ENCODE results near the gene ME3.

ME3 gene
- total RNA-seq = 12.1 to 48.3 (median 22.8) reads per million in 17 experiments

DNA sequence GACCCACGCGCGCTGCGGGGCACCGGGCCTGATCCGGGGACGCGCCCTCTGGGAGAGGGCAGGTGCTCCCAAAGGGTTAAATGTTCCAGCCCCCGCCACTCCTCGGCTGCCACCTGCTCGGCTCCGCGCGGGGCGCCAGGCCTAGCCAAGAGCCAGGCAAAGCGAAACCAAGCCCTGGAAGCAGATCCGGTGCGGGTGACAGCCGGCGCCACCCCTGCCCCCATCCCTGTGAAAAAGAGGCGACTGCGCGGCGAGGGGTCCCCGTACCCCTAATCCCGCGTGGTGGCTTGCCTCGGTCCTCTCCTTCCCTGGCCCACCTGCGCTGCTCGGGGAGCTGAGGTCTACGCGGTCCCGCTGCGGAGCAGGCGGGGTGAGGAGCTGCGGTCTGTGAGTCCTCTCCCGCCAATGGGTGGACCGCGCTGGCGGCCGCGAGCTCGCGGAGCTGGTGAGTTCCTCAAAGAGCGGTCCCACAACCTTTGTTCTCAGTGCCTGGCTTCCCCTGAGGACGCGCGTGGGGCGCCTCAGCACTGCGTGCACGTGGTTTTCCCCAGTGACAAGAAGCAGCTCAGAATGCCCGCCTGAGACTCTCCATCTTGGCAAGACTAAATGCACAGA, at the start of gene ME3:
Gene ME3, minus strand, starts transcription at position 610 of the 615 bp plus-strand sequence.
- DNase-seq = peak; percentile 87 to 95 (median 90)

DNA sequence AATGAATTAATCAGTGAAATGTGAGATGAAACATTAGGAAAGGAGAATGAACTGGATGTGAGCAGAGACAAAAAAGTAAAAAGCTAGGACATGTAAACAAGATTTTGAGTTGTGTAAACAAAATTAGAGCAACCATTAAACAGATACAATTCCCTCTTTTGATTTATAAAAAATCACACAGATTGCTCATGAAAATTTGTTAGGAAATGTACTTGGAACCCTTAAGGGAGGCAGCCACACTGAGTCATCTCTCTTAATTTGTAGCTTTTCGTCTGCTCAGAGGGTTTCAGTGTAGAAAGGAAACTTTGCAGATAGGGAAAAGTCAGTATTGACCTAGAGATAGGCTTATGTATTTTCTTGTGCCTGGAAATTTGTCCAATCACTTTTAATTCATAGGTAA, 49.6 kb upstream of the ME3 start:
- no peak for DNase-seq

DNA sequence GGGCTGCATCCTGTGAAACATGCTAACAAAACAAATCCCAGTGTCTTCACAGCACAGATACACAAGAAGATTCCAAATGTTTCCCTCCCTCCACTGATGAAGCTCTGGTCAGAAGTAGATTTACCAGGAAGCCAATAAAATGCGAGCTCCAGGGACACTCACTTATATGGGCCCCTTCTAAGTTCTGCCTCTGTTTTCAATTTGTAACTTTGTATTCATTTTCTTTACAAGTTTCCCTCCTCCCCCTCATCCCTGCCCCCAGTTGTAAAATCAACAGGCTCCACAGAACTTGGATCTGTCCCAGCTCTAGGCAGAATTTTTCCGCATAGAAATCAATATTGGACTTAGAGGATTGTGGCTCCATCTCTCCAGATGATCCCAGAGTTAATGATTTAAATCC, 48.1 kb upstream of the ME3 start:
- DNase-seq = no peak

DNA sequence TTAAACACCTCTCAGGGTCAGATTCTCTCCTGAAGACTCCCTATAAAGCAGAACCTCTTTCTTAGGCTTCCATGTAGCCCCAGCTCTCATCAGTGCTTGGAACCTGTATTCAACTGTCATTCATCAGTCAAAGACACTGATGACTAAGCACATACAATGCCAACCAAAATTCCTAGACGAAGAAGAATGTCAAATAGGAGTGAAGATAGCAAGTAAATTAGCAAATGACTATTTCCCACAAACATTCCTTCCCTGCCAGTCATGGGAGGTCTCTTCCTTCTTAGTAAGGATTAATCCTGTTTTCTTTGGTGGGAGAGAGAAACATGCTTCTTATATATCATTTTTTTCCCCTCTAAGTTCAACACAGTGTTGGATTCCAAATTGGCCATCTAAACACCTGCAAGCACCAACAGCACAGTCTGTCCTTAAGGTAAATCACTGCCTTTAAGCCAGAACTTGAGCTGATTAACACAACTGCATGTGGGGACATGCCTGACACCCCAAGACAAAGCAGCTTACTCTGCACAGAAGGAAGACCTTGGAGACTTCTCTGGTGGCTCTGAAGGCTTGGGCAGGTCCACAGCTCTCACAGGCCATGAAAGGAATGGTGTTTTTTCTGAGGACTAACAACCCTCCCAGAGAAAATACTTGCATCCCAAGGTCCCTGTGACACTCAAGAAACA, 47.5 kb upstream of the ME3 start:
- no peak for DNase-seq

DNA sequence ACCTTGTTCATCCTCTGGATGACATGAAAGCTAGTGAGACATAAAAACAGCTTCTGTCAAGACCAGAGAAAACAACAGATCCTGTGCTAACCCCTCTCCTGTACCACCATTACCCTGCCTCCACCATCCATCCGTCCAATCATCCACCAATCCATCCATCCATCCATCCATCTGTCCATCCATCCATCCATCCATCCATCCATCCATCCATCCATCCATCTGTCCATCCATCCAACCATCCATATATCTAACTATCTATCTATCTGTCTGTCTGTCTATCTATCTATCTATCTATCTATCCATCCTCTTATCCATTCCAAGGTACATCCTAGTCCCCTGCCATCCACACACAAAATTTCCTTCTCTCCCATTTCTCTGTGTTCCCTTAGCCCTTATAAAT, 46.6 kb upstream of the ME3 start:
- no peak for DNase-seq

DNA sequence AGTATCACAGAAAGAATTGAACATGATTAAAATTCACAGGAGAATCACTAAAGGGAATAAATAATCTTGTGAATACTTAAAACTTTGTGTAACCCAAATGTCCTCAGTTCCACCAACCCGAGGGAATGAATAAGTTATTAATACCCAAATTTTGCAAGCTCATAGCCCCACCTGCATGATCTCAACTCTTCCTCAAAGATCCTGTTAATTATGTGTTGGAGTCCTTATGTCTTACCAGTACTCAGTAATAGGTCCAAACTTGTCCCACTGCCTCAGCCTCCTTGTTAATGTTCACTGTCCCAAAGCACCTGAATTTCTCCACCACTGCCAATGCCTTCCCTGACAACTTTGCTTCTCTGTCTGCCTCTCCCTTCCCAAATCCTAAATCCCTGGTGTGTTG, 46.1 kb upstream of the ME3 start:
- no peak for DNase-seq

DNA sequence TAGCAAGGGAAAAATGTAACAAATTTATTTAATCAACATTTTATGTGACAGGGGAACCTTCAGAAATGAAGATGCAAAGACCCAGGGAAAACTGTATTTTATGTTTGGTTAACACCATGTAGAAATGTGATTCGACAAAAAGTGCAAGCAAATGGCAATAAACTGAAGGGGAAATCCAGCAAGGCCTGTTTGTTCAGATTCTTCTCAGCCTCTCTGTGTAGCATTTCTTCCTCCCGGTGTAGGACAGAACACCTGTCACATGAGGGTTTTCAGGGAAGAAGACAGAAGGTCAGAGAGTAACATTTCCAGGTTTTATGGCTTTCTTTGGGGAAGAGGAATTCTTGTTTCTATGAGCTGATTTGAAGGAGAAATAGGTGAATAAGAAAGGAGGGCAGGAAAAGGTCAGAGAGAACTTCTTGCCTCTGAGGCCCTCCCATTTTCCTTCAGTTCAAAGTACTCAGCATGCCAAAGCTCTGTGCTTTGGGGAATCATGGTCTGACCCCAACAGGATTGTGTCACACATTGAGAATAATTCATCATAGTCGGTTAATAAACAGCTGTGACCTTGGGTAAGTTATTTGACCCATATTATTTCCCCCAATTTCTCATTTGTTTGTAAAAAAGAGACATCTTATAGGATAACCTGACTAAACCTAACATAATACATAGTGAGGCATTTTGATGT, 45.5 kb upstream of the ME3 start:
- DNase-seq = no peak

DNA sequence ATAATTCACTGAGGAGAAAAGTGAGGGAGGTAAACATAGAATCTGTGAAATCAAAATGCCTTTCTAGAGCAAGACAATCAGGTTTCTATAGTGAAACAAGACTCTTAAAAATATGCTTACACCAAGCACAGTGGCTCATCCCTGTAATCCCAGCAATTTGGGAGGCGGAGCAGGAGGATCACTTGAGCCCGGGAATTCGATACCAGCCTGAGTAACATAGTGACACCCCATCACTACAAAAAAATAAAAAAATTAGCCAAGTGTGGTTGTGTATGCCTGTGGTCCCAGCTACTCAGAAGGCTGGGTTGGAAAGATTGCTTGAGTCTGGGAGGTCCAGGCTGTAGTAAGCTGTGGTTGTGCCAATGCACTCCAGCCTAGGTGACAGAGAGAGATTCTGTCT, 43.2 kb upstream of the ME3 start:
- DNase-seq = no peak

DNA sequence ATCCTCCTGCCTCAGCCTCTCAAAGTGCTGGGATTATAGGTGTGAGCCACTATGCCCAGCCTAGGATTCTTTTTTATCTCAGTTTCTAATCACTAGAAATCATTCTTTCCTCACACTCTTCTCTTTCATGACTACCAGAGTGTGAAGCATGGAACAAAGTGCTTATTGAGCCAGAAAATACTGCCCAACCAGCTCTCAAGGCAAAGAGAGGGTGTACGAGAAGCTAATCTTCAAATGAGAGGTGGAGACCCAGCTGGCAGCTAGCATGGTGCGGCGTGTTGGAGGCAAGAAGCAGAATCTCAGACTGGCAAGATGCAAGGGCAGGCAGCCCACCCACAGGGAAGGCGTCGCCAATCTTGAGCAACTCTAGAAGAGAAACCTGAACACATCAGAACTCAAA, 41.1 kb upstream of the ME3 start:
- no peak for DNase-seq

DNA sequence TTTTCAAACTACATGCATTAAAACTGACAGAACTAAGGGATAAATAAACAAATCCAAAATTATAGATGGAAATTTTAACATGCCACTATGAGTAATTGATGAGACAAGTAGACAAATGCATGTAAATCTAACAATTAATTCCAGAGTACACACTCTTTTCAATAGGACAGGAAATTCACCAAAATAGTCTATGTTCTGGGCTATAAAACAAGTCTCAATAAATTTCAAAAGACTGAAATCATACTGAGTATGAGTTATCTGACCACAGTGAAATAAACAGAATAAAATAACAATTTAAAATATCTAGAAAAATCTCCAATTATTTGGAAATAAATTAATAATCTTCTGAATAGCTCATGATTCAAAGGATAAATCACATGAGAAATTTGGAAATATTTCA, 38.5 kb upstream of the ME3 start:
- DNase-seq = no peak

DNA sequence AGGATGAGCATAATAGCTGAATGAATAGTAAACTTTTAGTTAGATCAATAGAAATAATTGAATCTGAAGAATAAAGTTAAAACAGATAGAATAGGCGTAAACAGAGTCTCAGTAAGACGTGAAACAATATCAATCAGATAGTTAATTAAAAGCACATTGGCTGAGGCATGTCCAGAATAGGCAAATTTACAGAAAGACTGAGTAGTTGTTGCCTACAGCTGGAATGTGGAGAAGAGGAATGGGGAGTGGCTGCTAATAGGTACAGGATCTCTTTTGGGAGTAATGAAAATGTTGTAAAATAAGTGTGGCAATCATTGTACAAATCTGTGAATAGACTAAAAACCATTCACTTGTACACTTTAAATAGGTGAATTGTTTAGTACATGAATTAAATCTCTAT, 36.3 kb upstream of the ME3 start:
- DNase-seq = no peak

DNA sequence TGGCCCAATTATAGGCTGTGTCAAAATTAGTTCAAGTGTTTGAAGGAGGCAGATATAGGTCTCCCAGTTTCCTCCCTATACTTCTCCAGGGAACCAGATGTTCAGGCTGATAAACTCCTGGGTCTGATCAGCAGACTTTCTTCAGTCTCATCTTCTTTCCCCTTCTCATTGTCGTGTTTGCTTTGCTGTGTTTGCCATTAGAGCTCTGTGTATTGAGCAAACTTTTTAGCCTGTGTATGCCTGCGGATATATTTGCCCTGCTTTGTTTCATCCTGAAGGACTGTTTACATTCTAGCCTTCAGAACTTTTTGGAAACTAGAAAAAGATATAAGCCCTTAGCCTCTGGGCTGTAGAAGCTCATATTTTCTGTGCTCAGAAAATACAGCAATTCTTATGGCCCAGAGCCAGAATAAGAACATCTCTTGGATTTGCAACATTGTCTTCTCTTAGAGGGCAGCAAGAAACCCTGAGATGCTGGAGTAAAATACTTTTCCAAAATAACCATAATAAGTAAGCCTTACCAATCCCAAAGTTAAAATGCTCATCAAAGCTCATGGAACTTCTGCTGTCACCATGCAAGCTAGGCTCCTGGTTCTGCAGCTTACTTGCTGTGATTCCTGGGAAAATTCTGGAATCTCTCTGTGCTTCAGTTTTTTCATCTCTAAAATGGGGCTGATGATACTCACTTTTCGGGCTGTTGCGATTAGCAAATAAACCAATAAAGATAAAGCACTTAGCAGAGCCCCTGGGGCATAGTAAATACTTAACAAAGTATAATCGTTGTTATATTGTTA, 34.1 kb upstream of the ME3 start:
- no peak for DNase-seq

DNA sequence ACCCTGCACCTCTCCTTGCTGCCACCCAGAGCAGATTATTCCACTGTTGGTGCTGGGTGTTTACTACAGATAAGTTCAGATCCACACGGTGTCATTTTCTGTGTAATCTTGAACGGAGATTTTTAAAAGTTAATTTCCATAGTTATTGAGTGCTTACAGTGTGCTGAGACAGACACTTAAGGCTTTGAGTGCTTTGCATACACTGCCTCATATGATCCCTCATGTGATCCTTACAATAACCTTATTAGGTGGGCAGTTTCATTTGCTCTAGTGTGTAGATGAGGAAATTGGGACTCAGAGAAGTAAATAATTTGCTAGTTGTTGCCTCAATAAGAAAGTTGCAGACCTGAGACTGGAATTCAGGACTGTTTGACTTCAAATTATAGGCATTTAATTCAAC, 32.3 kb upstream of the ME3 start:
- DNase-seq = peak in 2 of 4 experiments; percentile 31 to 34

DNA sequence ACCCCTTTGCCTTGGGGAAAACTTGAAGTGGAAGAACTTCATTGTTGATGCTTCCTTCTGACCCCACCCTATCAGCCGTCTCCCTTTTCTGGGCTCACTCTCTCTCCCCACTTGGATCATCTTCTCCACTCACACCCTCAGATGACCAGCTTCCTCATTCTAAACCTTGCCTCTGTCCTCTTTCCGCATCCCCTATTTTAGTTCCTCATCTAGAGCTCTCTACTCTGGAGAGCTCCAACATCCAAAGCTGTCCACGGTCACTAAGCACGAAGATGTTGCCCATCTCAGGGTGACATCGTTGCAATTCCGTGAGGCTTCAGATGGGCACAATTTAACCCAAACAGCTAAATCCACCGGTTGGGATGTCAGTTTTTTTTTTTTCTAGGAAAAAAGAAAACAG, 31.6 kb upstream of the ME3 start:
- DNase-seq = peak; percentile 70 to 85 (median 76)

DNA sequence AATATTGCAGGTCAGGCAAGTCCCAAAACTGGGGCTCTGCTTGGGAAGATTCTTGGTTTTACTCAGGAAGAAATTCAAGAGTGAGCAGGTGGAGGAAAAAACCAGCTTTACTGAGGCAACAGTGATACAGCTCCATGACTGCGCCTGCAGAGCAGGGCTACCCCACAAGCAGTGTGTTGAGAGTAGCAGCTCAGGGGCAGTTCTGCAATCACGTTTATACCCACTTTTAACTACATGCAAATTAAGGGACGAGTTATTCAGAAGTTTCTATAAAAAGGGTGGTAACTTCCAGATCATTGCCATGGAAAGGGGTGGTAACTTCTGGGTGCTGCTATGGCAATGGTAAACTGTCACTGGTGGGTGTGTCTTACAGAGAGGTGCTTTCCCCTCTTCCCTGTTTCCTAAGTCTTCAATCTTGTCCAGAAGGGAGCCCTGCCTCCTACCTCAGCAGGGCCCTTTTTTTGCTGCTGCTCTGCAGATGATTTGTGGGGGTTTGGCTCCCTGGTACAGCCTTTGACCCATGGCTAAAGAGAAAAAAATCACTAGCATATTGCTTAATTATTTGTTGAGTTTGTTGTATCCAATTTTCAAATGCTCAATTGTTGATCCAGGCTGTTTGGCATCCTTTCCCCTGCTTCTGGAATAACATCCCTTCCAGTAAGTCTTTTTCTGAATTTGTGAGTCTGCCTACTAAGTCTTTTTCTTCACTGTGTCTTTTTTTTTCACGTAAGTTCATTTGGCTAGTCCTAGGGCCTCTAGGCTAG, 30.0 kb upstream of the ME3 start:
- DNase-seq = peak in 3 of 4 experiments; percentile 12 to 15 (median 12)

DNA sequence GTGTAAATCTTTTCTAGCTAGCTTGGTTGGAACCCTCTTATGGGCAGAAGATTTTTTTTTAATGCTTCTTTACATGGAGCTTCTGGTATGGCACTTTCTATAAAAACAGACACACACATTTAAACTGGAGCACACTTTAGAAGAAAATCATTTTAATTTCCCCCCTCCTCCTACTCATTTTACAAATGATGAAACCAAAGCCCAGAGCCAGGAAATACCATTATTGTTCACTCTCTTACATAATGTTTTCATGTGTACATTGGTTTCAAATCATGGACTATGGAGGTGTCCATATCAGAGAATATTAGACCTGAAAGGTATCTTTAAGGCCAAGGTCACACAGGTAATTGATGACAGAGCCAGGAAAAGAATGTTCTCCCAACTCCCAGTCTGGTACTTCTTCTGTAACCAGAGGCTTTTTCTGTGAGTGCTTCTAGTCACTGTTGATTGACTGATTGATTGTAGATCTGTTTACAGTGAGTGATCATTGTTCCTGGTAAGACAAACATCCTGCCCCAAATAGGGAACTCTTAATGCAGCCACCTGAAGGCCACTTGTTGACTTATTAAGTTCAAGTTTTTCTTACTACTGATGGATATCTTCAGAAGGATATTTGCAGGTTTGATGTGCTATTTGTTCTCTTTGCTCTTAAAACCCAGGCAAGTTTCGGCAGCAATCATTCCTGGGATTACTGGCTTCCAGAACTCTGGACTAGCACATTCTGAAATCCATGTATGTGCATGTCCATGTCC, 26.8 kb upstream of the ME3 start:
- DNase-seq = peak in 2 of 4 experiments; percentile 14 to 19

DNA sequence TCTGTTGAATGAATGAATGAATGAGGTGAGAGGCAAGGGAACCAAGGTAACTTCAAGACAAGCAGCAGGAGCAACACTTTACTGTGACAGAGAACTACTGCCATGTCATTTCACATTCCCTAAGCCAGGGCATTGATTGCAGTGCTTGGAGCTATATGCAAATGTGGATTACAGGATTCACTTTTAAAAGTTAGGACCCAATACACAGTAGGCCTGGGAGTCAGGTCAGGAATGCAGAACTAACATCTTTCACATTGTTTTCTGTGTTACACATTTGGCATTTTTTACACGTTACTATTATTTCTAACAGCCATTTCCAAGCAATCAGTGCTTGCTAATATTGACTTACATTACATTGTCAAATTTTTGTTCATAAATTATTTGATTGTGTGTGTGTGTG, 26.2 kb upstream of the ME3 start:
- DNase-seq = no peak

DNA sequence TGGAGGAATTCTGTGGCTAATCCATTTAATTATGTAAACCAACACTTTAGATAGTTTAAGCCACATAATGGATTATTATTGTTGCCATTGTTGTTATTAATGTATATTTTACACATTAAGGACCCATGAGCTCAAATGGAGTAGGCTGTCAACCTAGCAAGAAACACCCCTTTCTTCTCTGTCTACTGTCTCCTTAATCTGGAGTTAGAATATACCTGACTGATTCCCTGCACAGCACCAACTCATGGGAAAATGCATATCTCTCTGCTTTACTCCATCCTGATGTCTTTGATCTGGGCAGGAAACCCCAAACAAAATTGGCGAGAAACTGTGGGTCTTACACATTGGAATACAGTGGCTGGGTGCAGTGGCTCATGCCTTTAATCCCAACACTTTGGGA, 24.0 kb upstream of the ME3 start:
- DNase-seq = no peak

DNA sequence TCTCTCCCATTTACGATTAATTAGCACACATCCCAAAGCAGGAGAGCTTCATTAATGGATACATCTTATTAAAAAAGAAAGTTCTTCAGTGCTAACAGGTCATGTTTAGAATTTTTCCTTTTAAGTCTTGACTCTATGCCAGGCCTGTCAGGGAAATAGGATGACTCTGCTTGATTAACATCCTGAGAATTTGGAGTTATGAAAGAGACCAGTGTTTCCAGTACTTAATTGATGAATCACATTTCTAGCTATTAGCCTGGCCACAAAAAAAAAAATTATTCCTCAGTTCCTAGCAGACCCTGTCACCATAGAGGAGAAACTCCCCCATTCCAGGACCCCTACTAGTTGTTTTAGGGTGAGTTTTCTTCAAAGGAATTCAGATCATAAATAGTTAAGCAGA, 23.6 kb upstream of the ME3 start:
- DNase-seq = no peak

DNA sequence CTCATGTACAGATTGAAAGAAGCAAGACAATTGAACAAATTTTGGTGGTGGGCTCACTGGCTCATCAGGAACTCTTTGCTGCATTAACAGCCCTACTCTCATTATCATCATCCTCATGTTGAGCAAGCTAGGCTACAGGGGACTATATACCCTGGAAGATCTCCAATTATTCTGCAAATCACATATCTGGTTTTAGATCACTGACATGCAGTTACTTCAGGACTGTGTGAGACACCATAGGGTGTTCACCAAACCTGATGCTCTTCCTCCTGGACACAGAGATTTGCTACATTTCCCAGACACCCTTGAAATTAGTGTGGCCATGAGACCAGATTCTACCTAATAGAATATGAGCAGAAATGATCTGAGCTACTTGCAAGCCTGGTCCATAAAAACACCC, 23.0 kb upstream of the ME3 start:
- DNase-seq = no peak

DNA sequence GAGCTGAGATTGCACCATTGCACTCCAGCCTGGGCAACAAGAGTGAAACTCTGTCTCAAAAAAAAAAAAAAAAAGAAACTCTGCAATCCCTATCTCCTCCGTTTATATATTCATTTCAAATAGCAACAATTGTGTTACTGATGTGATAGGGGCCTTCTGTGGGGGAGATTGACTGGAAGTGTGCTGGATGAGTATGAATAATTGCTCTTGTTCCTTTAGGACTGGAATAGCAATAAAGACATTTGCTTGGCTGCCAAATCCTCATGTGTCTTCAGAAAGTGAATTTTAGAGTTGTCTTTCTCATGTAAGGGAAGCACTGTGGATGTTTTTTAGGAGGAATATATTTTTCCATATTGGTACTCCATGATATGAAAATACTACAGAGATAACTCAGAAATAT, 21.1 kb upstream of the ME3 start:
- DNase-seq = no peak

DNA sequence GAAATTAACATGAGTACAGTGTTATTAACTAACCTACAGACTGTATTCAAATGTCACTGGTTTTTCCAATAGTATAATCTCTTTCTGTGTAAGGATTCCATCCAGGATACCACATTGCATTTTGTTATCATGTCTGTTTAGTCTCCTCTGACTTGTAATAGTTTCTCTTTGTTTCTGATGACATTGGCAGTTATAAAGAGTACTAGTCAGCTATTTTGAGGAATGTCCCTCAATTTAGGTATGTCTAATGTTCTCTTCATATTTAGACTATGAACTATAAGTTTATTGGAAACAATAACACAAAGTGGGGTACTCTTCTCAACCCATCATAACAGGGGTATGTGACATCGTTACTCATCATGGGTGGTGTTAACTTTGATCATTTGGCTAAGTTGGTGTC, 20.3 kb upstream of the ME3 start:
- DNase-seq = no peak
